ENCODE measurements around the gene TPK1. TPM values are rescaled to one million over a fixed set of nuclear protein-coding genes. Genes with fewer than 3 reads are reported as not detected.

The TPK1 gene
- polyA plus RNA-seq, 1 donor, result 3.2 TPM

GRCh38 chr7:144524271-144524670, 311.6 kb downstream of the TPK1 start:
- DNase-seq, result no peak

GRCh38 chr7:144523621-144524020, 312.2 kb downstream of the TPK1 start:
- DNase-seq, result no peak

GRCh38 chr7:144519925-144520324, 315.9 kb downstream of the TPK1 start:
- DNase-seq, result peak; percentile 66

DNA sequence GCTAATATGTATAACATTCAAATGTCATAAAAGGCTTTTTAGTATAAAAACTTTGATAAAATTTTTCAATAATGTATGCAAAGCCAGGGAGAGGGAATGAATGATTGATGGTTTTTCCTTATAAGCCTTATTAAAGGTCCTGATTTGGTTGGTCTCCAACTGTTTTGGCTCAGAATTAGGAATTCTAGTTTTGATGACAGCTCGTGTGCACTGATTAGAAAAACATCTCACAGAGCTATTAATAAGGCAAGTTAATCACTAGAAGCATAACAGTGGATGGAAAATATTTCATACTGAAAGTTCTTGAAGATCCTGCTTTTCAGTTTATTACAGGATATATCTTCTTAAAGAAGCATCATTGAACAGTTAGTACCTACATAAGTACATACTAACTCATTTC, 317.5 kb downstream of the TPK1 start:
- peak; percentile 22 for DNase-seq

DNA sequence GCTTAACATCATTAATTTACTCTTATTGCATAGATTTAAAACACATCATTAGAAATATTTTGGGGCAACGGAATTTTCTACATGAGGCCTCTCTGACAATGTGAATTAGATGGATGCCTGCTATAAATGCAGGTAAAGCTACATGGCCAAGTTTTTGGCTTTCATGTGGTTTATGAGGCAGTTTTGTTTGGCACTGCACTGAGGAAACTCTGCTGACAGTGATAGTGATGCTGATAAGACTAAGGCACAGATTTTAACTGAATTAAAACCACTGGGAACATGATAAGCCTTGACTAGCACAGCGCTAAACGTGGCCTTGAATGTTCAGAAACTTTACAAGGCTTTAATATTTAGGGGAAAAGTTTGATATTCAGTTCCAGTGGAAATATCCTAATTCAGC, 318.1 kb downstream of the TPK1 start:
- DNase-seq, result no peak

- no peak for DNase-seq
Observed at GRCh38 chr7:144516729-144517525, 318.9 kb downstream of the TPK1 start.

DNA sequence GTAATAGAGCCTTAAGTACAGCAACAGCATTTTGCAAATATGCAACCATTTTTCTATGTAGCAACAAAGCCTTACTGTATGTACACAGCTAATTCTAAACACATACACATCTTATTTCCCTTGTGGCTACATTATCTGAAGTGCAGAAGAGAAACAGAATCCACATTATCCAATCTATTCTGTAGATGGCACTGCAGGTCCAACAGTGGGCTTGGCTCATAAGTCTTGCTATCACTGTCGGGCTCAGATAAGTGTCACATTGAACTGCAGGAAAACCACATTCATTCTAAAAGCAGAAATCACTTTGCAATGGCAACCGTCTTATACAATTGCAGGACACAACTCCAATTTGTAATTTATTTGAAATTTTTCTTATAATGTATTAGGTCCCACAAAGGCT, 322.5 kb downstream of the TPK1 start:
- peak; percentile 14 for DNase-seq

GRCh38 chr7:144510621-144511020, 325.2 kb downstream of the TPK1 start:
- DNase-seq, result no peak

DNA sequence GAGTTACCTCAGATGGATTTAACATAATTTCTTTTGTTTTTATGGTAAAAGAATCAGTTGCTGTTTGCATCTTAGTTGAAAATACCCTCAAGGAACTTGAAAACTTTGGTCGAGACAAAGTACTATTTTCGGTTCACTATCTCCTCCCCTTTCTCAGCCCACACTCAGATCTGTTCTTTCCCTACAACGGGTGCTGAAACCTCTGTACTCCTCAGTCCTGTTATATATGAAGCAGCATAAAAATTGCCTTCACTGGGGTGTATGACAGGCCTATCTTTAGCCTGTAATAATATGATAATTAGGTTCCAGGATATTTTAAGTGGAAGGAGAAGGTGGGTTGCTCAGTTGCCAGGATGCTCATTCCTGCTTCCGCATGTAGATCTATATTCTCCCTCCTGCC, 327.2 kb downstream of the TPK1 start:
- no peak for DNase-seq

DNA sequence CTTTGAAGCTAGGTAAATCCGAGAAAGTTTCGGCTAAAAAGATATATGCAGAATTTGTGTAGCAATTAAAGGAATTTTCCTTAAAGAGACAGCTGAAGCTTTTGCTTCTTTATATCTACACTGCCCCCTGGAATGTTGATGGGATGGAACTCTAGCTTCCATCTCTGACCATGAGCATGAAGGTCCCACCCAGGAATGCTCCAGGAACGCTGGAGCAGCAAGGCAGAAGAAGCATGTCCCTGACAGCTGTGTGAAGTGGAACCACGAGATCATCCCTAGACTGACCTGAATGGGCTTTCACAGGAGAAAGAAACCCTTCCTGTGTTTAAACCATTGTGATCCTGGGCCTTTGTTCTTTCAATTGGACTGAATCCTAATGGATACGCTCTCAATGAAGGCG, 332.6 kb downstream of the TPK1 start:
- no peak for DNase-seq

GRCh38 chr7:144500225-144500624, 335.6 kb downstream of the TPK1 start:
- no peak for DNase-seq

- no peak for DNase-seq
Observed at GRCh38 chr7:144497282-144497681, 338.6 kb downstream of the TPK1 start.

DNA sequence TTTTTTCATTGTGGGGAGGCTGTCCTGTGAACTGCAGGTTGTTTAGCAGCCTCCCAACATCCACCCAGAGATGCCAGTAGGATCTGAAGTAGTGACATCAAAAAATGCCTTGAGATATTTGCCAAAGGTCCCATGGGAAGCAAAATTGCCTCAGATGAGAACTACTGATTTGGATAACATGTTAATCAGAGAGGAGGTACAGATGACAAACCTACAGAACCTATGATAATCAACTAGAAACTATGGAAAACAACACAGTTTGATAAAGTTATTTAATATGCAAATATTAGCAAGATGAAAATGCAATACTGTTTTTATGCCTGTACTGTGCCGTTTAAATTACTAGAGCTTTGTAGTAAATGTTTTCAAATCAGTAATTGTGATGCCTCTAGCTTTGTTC, 341.5 kb downstream of the TPK1 start:
- DNase-seq, result no peak

- DNase-seq, result no peak
Observed at GRCh38 chr7:144489504-144489903, 346.3 kb downstream of the TPK1 start.

DNA sequence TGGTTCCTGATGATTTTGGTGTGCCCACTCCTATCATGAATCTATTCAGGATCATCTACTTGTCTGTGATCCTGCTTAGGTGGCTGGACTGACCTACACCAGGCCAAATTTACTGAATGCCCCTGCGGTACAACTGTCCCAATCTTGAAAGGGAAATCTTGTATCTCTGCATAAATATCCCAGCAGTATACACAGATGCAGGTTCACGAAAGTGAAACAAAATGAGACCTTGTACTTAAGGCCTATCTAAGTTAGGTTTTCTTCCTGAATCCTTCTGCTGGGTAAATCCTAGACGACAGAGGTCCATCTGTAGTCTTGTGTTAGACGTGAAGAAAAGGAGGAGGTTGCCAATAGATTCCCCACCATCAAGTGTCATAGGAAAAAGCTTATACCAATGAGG, 346.9 kb downstream of the TPK1 start:
- DNase-seq, result no peak

GRCh38 chr7:144487901-144488300, 348.0 kb downstream of the TPK1 start:
- DNase-seq, result no peak

GRCh38 chr7:144484445-144484844, 351.4 kb downstream of the TPK1 start:
- DNase-seq, result no peak

- no peak for DNase-seq
Observed at GRCh38 chr7:144483189-144483588, 352.7 kb downstream of the TPK1 start.

DNA sequence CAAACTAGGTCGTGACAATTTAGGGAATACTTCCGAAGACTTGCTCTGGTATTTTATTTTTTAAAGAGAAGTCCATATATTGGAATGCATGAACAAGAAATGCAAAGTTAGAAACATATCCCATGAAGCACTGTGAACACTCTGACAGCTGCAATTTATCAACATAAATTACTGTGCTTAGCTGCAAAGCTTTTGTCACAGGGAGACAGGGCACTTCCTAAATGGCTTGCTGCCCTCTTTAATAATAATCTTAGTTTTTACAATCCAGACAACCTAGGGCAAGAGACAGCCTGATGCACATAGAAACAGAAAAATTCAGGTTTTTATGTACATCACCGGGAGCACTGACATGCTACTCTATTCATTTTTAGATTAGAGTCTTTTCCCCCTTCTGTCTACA, 354.0 kb downstream of the TPK1 start:
- no peak for DNase-seq

GRCh38 chr7:144477348-144477747, 358.5 kb downstream of the TPK1 start:
- DNase-seq, result no peak

DNA sequence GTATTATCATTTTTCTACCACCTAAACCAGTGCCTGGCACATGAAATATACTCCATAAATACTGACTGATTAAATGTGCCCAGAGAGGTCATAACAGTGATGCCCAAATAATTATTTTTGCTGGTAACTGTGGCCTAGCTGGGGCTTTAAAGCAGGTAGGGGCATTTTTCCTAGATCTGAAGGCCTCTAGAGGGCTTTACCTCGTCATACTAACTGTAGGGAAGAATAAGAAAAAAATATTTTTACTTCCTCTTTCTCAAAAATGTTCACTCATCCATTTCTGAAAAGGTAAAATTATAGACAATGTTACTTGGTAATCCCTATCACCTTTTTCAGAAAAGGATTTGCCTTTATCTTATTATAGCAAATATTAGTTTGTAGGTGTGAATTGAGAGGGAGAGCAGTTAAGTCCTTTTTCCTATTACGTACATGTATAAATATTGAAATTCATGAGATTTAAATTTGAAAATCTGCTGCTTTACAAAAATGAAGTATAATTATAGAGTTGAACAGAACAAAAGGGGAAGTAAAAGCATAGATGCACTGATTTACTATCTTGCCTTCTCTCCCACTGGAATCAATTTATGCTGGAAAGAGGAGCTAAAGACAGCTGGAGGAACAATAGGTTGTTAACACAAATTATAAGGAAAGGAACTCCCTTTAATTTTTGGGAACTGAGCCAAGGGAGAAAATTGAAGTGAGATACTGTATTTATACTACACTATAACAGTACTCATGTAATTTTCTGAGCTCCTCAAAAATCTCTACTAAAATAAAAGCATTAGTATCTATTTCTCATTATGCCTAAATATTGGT, 360.8 kb downstream of the TPK1 start:
- no peak for DNase-seq

- DNase-seq, result no peak
Observed at GRCh38 chr7:144474363-144474762, 361.5 kb downstream of the TPK1 start.

- no peak for DNase-seq
Observed at GRCh38 chr7:144473908-144474307, 361.9 kb downstream of the TPK1 start.

DNA sequence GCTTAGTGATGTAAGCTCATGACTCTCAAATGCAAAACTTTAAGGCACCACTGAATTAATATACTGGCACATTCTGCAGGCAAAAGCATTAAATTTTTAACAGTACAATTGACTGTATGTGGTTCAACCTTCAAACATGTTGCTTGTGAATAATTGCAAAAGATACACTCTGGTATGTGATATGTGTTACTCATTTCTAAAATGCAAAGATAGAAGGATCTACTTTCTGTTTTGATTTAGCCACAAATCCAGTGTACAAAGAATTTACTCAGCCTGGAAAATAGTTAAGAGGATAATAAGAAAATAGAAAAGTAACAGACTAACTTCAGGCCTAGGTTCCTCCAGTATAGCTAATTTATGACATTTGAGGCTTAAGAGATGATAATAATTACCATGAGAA, 365.8 kb downstream of the TPK1 start:
- no peak for DNase-seq

Measured in hindlimb muscle (tissue), 1 donor.